DND-41 (cell line): ENCODE measurements around the gene NARS2.

Experiments used
- CTCF ChIP-seq: IDR thresholded peaks from 2 replicates; pipeline ENCODE4 v1.5.1; 2012; ENCODE audit warnings: borderline replicate concordance, low read length, moderate library complexity, mild to moderate bottlenecking; ENCODE audit not compliant: poor library complexity, severe bottlenecking; ENCODE audit errors: extremely low read depth
- EZH2 ChIP-seq: IDR thresholded peaks from 3 replicates; pipeline ENCODE4 v1.6.1; 2012; ENCODE audit warnings: borderline replicate concordance, low read depth, mild to moderate bottlenecking, moderate library complexity, low read length, inconsistent platforms; ENCODE audit not compliant: severe bottlenecking

GRCh38 chr11:78450866-78451265, 123.8 kb downstream of the NARS2 start:
- TF ChIP-seq CTCF (no peak), EZH2 (no peak)
